SW480 (cell line): ENCODE results near the gene PTPRK.

Experiments
- DNase-seq: peaks from one replicate; pipeline ENCODE4 v3.0.0-alpha.2; 2016; ENCODE audit warnings: low spot score

PTPRK gene

GRCh38 chr6:128246472-128247260 is 273.7 kb downstream of the PTPRK start:
- no peak for DNase-seq

DNA sequence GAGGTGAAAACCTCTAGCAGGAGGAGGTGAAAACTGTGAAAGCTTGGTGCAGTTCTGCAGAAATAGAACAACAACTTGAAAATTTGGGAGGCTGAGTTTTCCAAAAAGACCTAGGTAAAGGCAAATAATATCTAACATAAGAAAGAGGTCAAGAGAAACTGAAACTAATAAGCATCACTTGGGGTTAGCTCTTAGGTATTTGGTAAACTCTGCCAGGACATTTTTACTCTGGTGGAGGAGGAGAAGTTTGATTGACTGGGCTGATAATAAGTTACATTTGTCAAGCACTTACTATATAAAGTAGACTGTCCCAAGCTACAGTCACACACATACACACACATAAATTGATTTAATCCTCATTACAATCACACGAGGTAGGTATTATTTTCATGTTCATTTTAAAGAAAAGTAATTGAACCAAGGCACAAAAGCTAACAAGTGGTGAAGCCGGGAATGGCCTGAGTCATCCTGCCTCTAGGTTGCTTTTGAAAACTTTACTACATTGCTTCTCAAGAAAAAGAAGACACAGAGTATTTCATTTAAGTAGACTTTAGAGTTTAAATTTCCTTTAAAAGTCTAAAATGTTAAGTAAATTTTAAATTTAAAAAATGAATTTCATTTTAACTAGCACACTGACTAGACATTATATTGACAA is 275.5 kb downstream of the PTPRK start:
- DNase-seq: no peak

- DNase-seq: no peak
Observed at GRCh38 chr6:128242765-128243403, 277.5 kb downstream of the PTPRK start.

DNA sequence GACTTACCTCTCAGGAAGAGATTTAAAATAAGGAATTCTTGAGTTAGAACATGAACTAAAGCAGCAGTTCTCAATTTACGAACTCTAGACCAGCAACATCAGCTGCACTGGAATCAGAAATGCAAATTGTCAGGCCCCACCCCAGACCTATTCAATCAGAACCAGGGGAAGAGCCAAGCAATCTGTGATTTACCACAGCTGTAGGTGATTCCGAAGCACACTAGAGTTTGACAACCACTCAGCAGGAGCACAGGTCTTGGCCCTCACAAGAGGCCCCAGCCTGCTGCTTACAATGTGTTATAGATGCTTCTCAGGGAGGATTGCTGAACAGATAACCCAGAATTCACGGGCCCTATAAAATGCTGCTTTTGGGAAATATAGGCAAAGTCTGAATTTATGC is 279.2 kb downstream of the PTPRK start:
- DNase-seq: no peak

- no peak for DNase-seq
Observed at GRCh38 chr6:128240024-128240428, 280.4 kb downstream of the PTPRK start.

GRCh38 chr6:128239146-128239545 is 281.3 kb downstream of the PTPRK start:
- no peak for DNase-seq

- no peak for DNase-seq
Observed at GRCh38 chr6:128238225-128238624, 282.2 kb downstream of the PTPRK start.

DNA sequence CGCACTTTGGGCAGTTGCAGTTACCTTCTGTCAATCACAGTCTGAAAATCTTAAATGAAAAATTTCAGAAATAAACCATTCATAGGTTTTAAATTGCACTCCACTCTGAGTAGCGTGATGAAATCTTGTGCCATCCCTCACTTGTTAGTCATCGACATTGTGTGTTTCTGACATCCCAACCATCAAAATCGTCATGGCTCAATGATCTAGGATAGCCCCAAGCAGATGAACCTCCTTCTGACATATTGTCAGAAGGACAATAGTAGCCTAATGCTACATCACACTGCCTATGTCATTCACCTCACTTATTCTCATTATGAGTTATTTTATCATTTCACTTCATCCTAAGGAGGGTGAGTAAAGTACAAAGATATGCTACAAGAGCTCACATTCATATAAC is 284.8 kb downstream of the PTPRK start:
- DNase-seq: no peak

- no peak for DNase-seq
Observed at GRCh38 chr6:128233531-128233930, 286.9 kb downstream of the PTPRK start.

DNA sequence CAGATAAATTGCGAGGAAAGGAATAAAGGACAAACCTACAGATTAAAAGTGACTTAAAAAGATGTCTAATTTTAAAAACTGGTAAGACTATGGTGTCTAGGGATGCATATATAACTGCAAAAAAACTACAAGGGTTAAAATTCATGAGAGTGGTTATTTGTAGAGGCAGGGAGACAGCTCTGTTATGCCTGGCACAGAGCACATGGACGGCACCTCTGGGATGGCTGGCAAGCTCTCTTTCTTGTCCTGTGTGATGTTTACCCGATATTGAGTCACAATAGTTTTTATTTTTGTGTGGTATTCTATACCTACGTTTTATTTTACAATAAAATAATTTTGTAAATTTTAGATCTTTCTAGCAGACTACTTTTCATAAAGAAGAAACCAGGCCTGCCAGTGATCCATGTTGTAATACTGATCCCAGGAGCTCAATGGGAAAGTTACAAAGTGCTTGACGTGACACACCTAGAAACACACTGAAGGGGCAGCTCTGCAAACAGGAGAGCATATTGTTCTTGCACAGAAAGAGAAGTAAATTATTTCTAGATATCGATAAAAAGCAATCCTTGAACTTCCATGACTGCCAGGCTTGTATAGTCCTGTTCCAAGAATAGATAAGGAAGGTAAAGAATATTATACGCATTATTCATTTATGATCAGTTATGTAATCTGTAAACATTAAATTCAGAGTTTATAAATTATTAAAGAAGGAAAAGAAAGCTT is 290.0 kb downstream of the PTPRK start:
- no peak for DNase-seq

GRCh38 chr6:128225612-128226011 is 294.8 kb downstream of the PTPRK start:
- DNase-seq: no peak

DNA sequence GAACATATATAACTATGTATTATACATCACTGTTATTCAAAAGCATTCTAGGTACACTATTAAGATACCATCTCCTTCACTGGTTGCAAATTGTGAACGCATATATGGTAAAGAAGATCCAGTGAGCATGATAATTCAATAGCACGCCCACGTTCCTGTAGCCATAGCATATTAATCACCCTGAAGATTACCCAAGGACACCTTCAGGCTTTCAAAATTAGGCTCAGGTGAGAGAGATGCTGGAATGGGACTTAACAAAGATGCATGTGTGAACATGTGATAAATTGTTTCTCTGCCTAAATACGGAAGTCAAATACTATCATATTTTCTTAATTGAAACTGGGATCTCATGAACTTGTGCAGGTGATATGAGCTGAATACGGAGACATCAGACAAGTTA is 303.5 kb downstream of the PTPRK start:
- no peak for DNase-seq

DNA sequence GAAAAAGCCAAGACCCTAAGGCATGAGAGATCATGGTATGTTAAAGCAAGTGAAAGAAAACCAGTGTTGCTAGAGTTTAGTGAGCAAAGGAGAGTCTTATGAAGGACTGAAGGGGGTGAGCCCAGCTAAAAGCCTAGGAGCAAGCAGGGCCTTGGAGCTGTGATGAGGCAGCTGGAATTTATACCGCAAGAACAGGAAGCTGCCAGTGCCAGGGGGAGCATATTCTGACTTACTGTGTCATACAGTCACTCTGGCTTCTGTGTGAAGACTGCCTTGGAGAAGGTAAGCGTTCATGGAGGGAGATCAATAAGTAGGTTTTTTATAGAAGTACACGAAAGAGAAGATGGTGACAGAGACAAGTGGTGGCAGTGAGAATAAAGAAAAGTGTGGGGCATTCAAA is 310.6 kb downstream of the PTPRK start:
- no peak for DNase-seq

- no peak for DNase-seq
Observed at GRCh38 chr6:128208851-128209580, 311.4 kb downstream of the PTPRK start.

DNA sequence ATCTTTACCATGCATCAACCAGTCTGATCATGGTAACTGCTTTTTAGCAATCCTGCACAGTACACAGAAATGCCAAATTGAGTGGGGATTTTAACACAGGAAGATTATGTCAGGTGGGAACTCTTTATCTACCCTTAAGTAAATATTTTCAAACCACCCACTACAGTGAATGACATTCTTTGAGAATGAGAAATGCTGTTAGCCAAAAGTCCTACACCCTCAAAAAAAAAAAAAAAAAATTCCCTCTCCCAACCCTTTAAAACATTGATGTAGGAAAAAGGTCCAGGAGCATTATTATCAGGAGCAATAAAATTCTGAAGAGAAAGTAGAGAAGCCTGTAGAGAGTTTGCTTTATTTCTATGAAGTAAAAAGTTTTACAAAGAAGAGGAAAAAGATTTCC is 312.3 kb downstream of the PTPRK start:
- no peak for DNase-seq

- DNase-seq: no peak
Observed at GRCh38 chr6:128206610-128207426, 313.6 kb downstream of the PTPRK start.

GRCh38 chr6:128204616-128205015 is 315.8 kb downstream of the PTPRK start:
- no peak for DNase-seq

DNA sequence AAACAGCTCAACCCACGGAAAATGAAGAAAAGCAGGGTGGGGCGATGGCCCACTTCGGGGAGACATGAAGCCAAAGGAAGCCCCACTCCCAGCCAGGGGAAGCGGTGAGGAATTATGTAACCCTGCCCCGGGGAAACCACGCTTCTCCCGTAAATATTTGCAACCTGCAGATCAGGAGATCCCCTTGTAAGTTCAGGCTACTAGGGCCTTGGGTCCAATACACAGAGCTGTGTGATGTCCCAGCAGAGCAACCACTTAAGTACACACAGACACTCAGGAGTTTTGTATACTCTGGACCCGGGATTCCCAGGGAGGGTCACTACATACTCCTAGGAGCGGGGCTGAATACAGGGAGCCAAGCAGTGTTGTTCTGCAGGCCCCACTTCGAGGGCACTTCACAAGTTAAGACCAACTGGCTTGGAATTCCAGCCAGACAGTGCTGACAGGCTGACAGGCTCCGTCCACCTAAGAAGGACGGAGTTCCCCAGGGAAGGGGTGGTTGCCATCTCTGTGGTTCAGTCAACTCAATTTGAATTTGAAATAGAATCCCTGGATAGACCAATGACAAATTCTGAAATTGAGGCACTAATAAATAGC is 318.1 kb downstream of the PTPRK start:
- no peak for DNase-seq

GRCh38 chr6:128200789-128201188 is 319.6 kb downstream of the PTPRK start:
- no peak for DNase-seq

DNA sequence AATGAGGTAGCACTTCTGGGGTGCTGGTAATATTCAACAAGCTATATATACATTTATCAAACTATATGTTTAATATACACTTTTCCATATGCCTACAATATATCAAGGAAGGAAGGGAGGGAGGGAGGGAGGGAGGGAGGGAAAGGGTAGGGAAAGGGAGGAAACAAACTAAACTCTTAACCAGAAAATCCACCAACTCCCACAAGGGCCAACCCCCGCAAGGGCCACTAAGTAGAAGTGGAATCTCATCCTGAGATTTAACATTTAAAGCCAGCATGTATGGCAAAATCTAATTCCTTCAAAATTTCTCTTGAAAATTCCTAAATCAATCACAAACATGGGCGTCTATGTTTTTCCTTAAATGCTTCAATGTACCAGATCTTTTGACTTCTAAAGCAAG is 320.9 kb downstream of the PTPRK start:
- no peak for DNase-seq

- no peak for DNase-seq
Observed at GRCh38 chr6:128192972-128193371, 327.4 kb downstream of the PTPRK start.
